GM12878 (cell line): Measurements from ENCODE around the gene TANK.

Source experiments
- ATF7 ChIP-seq: fragments of 450-650 bp; IDR thresholded peaks from 2 replicates; pipeline ENCODE4 v1.6.1; 2016; ENCODE audit warnings: low read depth, mild to moderate bottlenecking
- BCL3 ChIP-seq: IDR thresholded peaks from 2 replicates; pipeline ENCODE4 v1.6.1; 2011; ENCODE audit warnings: borderline replicate concordance, low read depth, mild to moderate bottlenecking, moderate library complexity, low read length; ENCODE audit not compliant: insufficient read depth, poor library complexity, severe bottlenecking
- BHLHE40 ChIP-seq, 2 experiments: fragments of 450-650 bp in 1 of 2; IDR thresholded peaks; 2 replicates each; pipeline ENCODE4 v1.6.1; 2011 to 2017; ENCODE audit warnings: low read depth in 2 of 2, borderline replicate concordance in 1 of 2, improper control_type of control experiment in 1 of 2, low read length in 1 of 2, mild to moderate bottlenecking in 1 of 2
- HCFC1 ChIP-seq: fragments of 150-350 bp; IDR thresholded peaks from 2 replicates; pipeline ENCODE4 v1.6.1; 2014; ENCODE audit warnings: low read length
- KDM1A ChIP-seq: fragments of 200-600 bp; sonication (generic); IDR thresholded peaks from 2 replicates; pipeline ENCODE4 v1.6.1; 2016; ENCODE audit warnings: borderline replicate concordance
- LARP7 ChIP-seq: fragments of 450-650 bp; IDR thresholded peaks from 2 replicates; pipeline ENCODE4 v1.6.1; 2017; ENCODE audit warnings: mild to moderate bottlenecking
- MEF2A ChIP-seq: IDR thresholded peaks from 2 replicates; pipeline ENCODE4 v1.6.1; 2011; ENCODE audit warnings: low read depth, mild to moderate bottlenecking, low read length, moderate library complexity; ENCODE audit not compliant: insufficient read depth
- POLR2AphosphoS5 ChIP-seq: IDR thresholded peaks from 2 replicates; pipeline ENCODE4 v1.6.1; 2011; ENCODE audit warnings: mild to moderate bottlenecking, low read length, inconsistent platforms
- RAD51 ChIP-seq: fragments of 450-650 bp; IDR thresholded peaks from 2 replicates; pipeline ENCODE4 v1.6.1; 2016; ENCODE audit warnings: moderate library complexity, mild to moderate bottlenecking, inconsistent platforms
- ZBED1 ChIP-seq: IDR thresholded peaks from 2 replicates; pipeline ENCODE4 v1.6.1; 2016; ENCODE audit warnings: borderline replicate concordance
- TF ChIP-seq, protein P1 (sequence below): fragments of 450-650 bp; IDR thresholded peaks from 2 replicates; pipeline ENCODE4 v1.6.1; 2018; ENCODE audit warnings: borderline replicate concordance, mild to moderate bottlenecking; ENCODE audit not compliant: partially characterized antibody
- TF ChIP-seq, protein P2 (sequence below), 3 experiments: IDR thresholded peaks in 2 of 3; conservative IDR thresholded peaks in 1 of 3; 2 replicates each; pipeline ENCODE4 v1.5.1; 2011; ENCODE audit warnings: low read depth in 3 of 3, low read length in 3 of 3, mild to moderate bottlenecking in 3 of 3, control low read depth in 2 of 3, moderate library complexity in 2 of 3, inconsistent platforms in 1 of 3, mixed read lengths in 1 of 3; ENCODE audit not compliant: control insufficient read depth in 2 of 3, insufficient read depth in 1 of 3; ENCODE audit errors: extremely low read depth in 1 of 3

GRCh38 chr2:161120775-161121174 lies 39.5 kb upstream of the TANK start:
- TF ChIP-seq BHLHE40 (IDR thresholded peaks at IDR 0.05; ENCODE audit: borderline replicate concordance in 1 of 2, low read depth in 2 of 2, low read length in 1 of 2) (no peak), MEF2A (no peak), LARP7 (no peak), RAD51 (no peak), POLR2AphosphoS5 (no peak), ATF7 (no peak), BCL3 (no peak), ZBED1 (no peak), HCFC1 (no peak), KDM1A (no peak)
- TF ChIP-seq, protein P1, sequence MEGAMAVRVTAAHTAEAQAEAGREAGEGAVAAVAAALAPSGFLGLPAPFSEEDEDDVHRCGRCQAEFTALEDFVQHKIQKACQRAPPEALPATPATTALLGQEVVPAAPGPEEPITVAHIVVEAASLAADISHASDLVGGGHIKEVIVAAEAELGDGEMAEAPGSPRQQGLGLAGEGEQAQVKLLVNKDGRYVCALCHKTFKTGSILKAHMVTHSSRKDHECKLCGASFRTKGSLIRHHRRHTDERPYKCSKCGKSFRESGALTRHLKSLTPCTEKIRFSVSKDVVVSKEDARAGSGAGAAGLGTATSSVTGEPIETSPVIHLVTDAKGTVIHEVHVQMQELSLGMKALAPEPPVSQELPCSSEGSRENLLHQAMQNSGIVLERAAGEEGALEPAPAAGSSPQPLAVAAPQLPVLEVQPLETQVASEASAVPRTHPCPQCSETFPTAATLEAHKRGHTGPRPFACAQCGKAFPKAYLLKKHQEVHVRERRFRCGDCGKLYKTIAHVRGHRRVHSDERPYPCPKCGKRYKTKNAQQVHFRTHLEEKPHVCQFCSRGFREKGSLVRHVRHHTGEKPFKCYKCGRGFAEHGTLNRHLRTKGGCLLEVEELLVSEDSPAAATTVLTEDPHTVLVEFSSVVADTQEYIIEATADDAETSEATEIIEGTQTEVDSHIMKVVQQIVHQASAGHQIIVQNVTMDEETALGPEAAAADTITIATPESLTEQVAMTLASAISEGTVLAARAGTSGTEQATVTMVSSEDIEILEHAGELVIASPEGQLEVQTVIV = no peak
- TF ChIP-seq, protein P2, sequence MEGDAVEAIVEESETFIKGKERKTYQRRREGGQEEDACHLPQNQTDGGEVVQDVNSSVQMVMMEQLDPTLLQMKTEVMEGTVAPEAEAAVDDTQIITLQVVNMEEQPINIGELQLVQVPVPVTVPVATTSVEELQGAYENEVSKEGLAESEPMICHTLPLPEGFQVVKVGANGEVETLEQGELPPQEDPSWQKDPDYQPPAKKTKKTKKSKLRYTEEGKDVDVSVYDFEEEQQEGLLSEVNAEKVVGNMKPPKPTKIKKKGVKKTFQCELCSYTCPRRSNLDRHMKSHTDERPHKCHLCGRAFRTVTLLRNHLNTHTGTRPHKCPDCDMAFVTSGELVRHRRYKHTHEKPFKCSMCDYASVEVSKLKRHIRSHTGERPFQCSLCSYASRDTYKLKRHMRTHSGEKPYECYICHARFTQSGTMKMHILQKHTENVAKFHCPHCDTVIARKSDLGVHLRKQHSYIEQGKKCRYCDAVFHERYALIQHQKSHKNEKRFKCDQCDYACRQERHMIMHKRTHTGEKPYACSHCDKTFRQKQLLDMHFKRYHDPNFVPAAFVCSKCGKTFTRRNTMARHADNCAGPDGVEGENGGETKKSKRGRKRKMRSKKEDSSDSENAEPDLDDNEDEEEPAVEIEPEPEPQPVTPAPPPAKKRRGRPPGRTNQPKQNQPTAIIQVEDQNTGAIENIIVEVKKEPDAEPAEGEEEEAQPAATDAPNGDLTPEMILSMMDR (IDR thresholded peaks at IDR 0.05 in 2 of 3, conservative IDR thresholded peaks at IDR 0.05 in 1 of 3; ENCODE audit: control insufficient read depth in 2 of 3, extremely low read depth in 1 of 3, insufficient read depth in 1 of 3, low read depth in 3 of 3, low read length in 3 of 3) = no peak
